Mesothelial cell of epicardium (in vitro differentiated cells): ENCODE measurements around the gene SETD1B. TPM values are rescaled to one million over a fixed set of nuclear protein-coding genes. Genes with fewer than 3 reads are reported as not detected.
"Not testable (repeated sequence)": the region's sequence is repeated elsewhere in the genome, so short reads cannot be mapped to it uniquely, and the experiment has no call there.

Experiments used
- DNase-seq, 2 experiments: peaks; one replicate each; pipeline ENCODE4 v3.0.0; 2021; ENCODE audit warnings: low spot score in 2 of 2; ENCODE audit not compliant: unreplicated experiment in 2 of 2
- H3K27ac Mint-ChIP-seq: 2 replicates; pipeline ENCODE4 v1.8.0; 2021; ENCODE audit warnings: mixed read lengths
- H3K27me3 Mint-ChIP-seq: 2 replicates; pipeline ENCODE4 v1.8.0; 2021; ENCODE audit warnings: low read depth, mixed read lengths
- H3K36me3 Mint-ChIP-seq: 2 replicates; pipeline ENCODE4 v1.8.0; 2021; ENCODE audit warnings: mixed read lengths
- H3K4me1 Mint-ChIP-seq: 2 replicates; pipeline ENCODE4 v1.8.0; 2021; ENCODE audit warnings: mixed read lengths
- H3K4me3 Mint-ChIP-seq: 2 replicates; pipeline ENCODE4 v1.8.0; 2021; ENCODE audit warnings: mild to moderate bottlenecking, moderate library complexity, mixed read lengths
- H3K9me3 Mint-ChIP-seq: 2 replicates; pipeline ENCODE4 v1.8.0; 2021; ENCODE audit warnings: mixed read lengths
- total RNA-seq: library from RNA; stranded (reverse); gene quantifications from 3 replicates; pipeline ENCODE4 v1.2.1, GENCODE V29; 2021
- TF ChIP-seq, protein P1 (sequence below): fragments of 200-600 bp; sonication (generic); IDR thresholded peaks from one replicate; pipeline ENCODE4 v1.5.0; 2021; ENCODE audit warnings: antibody characterized with exemption; ENCODE audit not compliant: unreplicated experiment

SETD1B gene
- total RNA-seq, 1 donor from 2014 or later: 27.2 TPM

GRCh38 chr12:121874071-121874470 is 70.3 kb downstream of the SETD1B start:
- Mint-ChIP-seq H3K36me3 (no peaks in the 10 kb centered on the region), H3K4me3 (no peak overlapping the region), H3K27ac (no peak overlapping the region), H3K9me3 (no peaks in the 10 kb centered on the region), H3K4me1 (peaks cover 6% of the 10 kb centered on the region), H3K27me3 (no peaks in the 10 kb centered on the region)
- TF ChIP-seq, protein P1, sequence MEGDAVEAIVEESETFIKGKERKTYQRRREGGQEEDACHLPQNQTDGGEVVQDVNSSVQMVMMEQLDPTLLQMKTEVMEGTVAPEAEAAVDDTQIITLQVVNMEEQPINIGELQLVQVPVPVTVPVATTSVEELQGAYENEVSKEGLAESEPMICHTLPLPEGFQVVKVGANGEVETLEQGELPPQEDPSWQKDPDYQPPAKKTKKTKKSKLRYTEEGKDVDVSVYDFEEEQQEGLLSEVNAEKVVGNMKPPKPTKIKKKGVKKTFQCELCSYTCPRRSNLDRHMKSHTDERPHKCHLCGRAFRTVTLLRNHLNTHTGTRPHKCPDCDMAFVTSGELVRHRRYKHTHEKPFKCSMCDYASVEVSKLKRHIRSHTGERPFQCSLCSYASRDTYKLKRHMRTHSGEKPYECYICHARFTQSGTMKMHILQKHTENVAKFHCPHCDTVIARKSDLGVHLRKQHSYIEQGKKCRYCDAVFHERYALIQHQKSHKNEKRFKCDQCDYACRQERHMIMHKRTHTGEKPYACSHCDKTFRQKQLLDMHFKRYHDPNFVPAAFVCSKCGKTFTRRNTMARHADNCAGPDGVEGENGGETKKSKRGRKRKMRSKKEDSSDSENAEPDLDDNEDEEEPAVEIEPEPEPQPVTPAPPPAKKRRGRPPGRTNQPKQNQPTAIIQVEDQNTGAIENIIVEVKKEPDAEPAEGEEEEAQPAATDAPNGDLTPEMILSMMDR: no peak
- no peak for DNase-seq

DNA sequence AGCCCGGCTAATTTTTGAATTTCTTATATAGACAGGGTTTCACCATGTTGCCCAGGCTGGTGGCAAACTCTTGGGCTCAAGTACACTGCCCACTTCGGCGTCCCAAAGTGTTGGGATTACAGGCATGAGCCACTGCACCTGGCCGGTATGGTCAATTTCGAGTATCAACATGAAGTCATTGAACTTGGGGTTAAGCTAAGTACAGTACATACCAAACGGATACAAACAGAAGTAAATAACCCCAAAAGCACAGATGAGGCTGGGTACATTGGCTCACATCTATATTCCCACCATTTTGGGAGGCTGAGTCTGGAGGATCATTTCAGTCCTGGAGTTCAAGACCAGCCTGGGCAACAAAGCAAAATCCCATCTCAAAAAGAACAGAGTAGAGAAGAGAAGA is 71.8 kb downstream of the SETD1B start:
- no peak overlapping the region for H3K27ac Mint-ChIP-seq
- H3K27me3 Mint-ChIP-seq: no peaks in the 10 kb centered on the region
- TF ChIP-seq, protein P1: no peak
- H3K36me3 Mint-ChIP-seq: no peaks in the 10 kb centered on the region
- H3K4me3 Mint-ChIP-seq: no peak overlapping the region
- peaks cover 6% of the 10 kb centered on the region for H3K4me1 Mint-ChIP-seq
- no peak for DNase-seq
- H3K9me3 Mint-ChIP-seq: no peaks in the 10 kb centered on the region

DNA sequence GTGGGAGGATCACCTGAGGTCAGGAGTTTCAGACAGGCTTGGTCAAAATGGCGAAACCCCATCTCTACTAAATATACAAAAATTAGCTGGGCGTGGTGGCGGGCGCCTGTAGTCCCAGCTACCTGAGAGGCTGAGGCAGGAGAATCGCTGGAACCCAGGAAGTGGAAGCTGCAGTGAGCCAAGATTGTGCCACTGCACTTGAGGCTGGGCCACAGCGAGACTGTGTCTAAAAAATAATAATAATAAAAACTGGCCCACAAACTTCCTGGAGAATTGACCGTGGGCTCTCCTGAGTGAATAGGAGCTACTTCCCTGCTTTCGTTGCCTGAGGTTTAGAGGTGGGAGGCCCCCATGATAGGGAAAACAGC is 72.3 kb downstream of the SETD1B start:
- not testable (repeated sequence) for H3K36me3 Mint-ChIP-seq, H3K4me3 Mint-ChIP-seq, DNase-seq, H3K27ac Mint-ChIP-seq, H3K9me3 Mint-ChIP-seq, H3K4me1 Mint-ChIP-seq, H3K27me3 Mint-ChIP-seq

Other genes starting within 250 kb of the SETD1B start
- 55.4 to 61.1 TPM (median 57.5 TPM) in 3 replicates for gene KDM2B, start 223.0 kb upstream of the SETD1B start, total RNA-seq
- gene ORAI1, start 177.5 kb upstream of the SETD1B start, total RNA-seq: 9.8 to 10.3 TPM (median 9.8 TPM) in 3 replicates
- gene MORN3, start 134.4 kb upstream of the SETD1B start, total RNA-seq: 0.69 to 1.2 TPM (median 0.99 TPM) in 3 replicates
- gene TMEM120B, start 91.3 kb upstream of the SETD1B start, total RNA-seq: 22.3 to 22.8 TPM (median 22.4 TPM) in 3 replicates
- 33.0 to 37.8 TPM (median 33.8 TPM) in 3 replicates for gene RHOF, start 10.3 kb upstream of the SETD1B start, total RNA-seq
- gene HPD, start 54.9 kb downstream of the SETD1B start, total RNA-seq: 0.16 TPM in 1 of 3 replicates, not detected in the others
- gene PSMD9, start 84.8 kb downstream of the SETD1B start, total RNA-seq: 34.1 to 38.6 TPM (median 36.3 TPM) in 3 replicates
- gene CFAP251, start 114.6 kb downstream of the SETD1B start, total RNA-seq: 6.6 to 6.9 TPM (median 6.6 TPM) in 3 replicates
- 33.8 to 40.1 TPM (median 34.6 TPM) in 3 replicates for gene BCL7A, start 217.9 kb downstream of the SETD1B start, total RNA-seq